Nephron progenitor cell (in vitro differentiated cells): ENCODE measurements around the gene EFHC1.
"Not testable (repeated sequence)": the region's sequence is repeated elsewhere in the genome, so short reads cannot be mapped to it uniquely, and the experiment has no call there.

Experiments used
- DNase-seq: peaks from one replicate; pipeline ENCODE4 v3.0.0; 2021
- H3K27ac Mint-ChIP-seq: 2 replicates; pipeline ENCODE4 v1.8.0; 2021; ENCODE audit warnings: mild to moderate bottlenecking, moderate library complexity, mixed read lengths
- H3K27me3 Mint-ChIP-seq: 2 replicates; pipeline ENCODE4 v1.8.0; 2021; ENCODE audit warnings: mild to moderate bottlenecking, low read depth, mixed read lengths; ENCODE audit not compliant: poor library complexity
- H3K36me3 Mint-ChIP-seq: 2 replicates; pipeline ENCODE4 v1.8.0; 2021; ENCODE audit warnings: low read depth, mixed read lengths
- H3K4me1 Mint-ChIP-seq: 2 replicates; pipeline ENCODE4 v1.8.0; 2021; ENCODE audit warnings: mixed read lengths
- H3K4me3 Mint-ChIP-seq: 2 replicates; pipeline ENCODE4 v1.8.0; 2021; ENCODE audit warnings: mild to moderate bottlenecking, moderate library complexity, mixed read lengths
- H3K9me3 Mint-ChIP-seq: 2 replicates; pipeline ENCODE4 v1.8.0; 2021; ENCODE audit warnings: mild to moderate bottlenecking, moderate library complexity, mixed read lengths
- CTCF ChIP-seq: fragments of 200-600 bp; sonication (generic); IDR thresholded peaks from 2 replicates; pipeline ENCODE4 v1.5.0; 2021; ENCODE audit warnings: antibody characterized with exemption

Gene EFHC1

GRCh38 chr6:52376763-52377162 lies 43.4 kb upstream of the EFHC1 start:
- DNase-seq: no peak
- Mint-ChIP-seq H3K9me3 (peaks cover 17% of the 10 kb centered on the region), H3K27me3 (no peaks in the 10 kb centered on the region), H3K36me3 (peaks cover 49% of the 10 kb centered on the region), H3K4me3 (no peak overlapping the region), H3K4me1 (no peaks in the 10 kb centered on the region), H3K27ac (no peak overlapping the region)
- TF ChIP-seq CTCF: no peak

GRCh38 chr6:52377538-52378221 lies 42.5 kb upstream of the EFHC1 start:
- no peaks in the 10 kb centered on the region for H3K4me1 Mint-ChIP-seq
- TF ChIP-seq CTCF: no peak
- H3K4me3 Mint-ChIP-seq: no peak overlapping the region
- H3K27ac Mint-ChIP-seq: no peak overlapping the region
- no peak for DNase-seq
- no peaks in the 10 kb centered on the region for H3K27me3 Mint-ChIP-seq
- peaks cover 56% of the 10 kb centered on the region for H3K36me3 Mint-ChIP-seq
- H3K9me3 Mint-ChIP-seq: peaks cover 22% of the 10 kb centered on the region

- Mint-ChIP-seq H3K27ac (no peak overlapping the region), H3K4me3 (no peak overlapping the region), H3K27me3 (no peaks in the 10 kb centered on the region), H3K9me3 (peaks cover 28% of the 10 kb centered on the region), H3K36me3 (peaks cover 67% of the 10 kb centered on the region), H3K4me1 (no peaks in the 10 kb centered on the region)
- no peak for DNase-seq
- no peak for TF ChIP-seq CTCF
Measured at GRCh38 chr6:52381249-52381648, 38.9 kb upstream of the EFHC1 start.

GRCh38 chr6:52384145-52384766 lies 35.9 kb upstream of the EFHC1 start:
- TF ChIP-seq CTCF: no peak
- Mint-ChIP-seq H3K36me3 (peaks cover 69% of the 10 kb centered on the region), H3K27ac (no peak overlapping the region), H3K4me3 (no peak overlapping the region), H3K9me3 (peaks cover 42% of the 10 kb centered on the region), H3K27me3 (no peaks in the 10 kb centered on the region), H3K4me1 (no peaks in the 10 kb centered on the region)
- no peak for DNase-seq

- Mint-ChIP-seq H3K36me3 (peaks cover 64% of the 10 kb centered on the region), H3K4me3 (no peak overlapping the region), H3K4me1 (no peaks in the 10 kb centered on the region), H3K27ac (no peak overlapping the region), H3K9me3 (peaks cover 42% of the 10 kb centered on the region), H3K27me3 (no peaks in the 10 kb centered on the region)
- no peak for DNase-seq
- TF ChIP-seq CTCF: no peak
Measured at GRCh38 chr6:52385074-52385473, 35.1 kb upstream of the EFHC1 start.

GRCh38 chr6:52388119-52388518 lies 32.0 kb upstream of the EFHC1 start:
- Mint-ChIP-seq H3K9me3 (peaks cover 37% of the 10 kb centered on the region), H3K36me3 (peaks cover 41% of the 10 kb centered on the region)
- H3K27me3 Mint-ChIP-seq, H3K27ac Mint-ChIP-seq, H3K4me1 Mint-ChIP-seq, H3K4me3 Mint-ChIP-seq, DNase-seq: not testable (repeated sequence)
